GM21825 (cell line): Measurements from ENCODE around the gene TMEM184A.

Experiments
- ATAC-seq: cut with Tn5 transposase; IDR thresholded peaks from one replicate; pipeline ENCODE4 v1.9.1; 2021; ENCODE audit warnings: mild to moderate bottlenecking, moderate library complexity; ENCODE audit not compliant: unreplicated experiment

TMEM184A gene

GRCh38 chr7:1540776-1541271 is 15.2 kb downstream of the TMEM184A start:
- ATAC-seq = no peak

- ATAC-seq = no peak
Measured at GRCh38 chr7:1539882-1540775, 15.9 kb downstream of the TMEM184A start.

DNA sequence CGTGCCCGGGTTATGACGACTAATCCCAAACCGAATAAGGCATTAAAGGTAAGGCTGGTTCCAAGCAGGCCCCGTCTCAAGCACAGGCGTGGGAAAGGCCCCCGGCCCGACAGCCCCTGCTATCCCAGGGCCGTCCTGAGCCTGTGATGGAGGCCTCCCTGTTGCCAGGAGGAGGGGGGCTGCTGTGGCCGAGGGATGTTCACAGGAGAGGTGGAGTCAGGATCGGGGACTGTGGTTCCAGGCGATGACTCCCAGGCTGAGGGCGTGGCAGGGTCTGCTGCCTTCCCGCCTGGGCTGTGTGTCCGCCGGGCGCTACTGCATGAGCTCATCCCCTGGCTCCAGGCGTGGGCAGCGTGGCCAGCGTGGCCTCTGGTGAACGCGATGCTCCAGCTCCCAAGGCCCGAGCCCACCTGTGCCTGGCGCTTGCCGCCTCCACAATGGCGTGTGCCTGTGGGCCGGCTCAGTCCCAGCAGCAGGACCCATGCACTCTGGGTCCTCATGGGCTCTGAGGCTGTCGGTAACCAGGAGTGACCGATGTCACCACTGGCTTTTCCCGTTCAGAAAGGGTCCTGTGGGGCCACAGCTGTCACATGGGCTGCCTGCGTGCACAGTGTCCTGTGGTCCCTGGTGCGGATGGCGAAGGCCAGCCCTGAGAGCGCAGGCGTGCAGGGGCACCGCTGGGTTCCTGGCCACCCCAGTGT is 16.7 kb downstream of the TMEM184A start:
- ATAC-seq = no peak

GRCh38 chr7:1538544-1539180 is 17.3 kb downstream of the TMEM184A start:
- ATAC-seq = no peak

- no peak for ATAC-seq
Measured at GRCh38 chr7:1537535-1538412, 18.2 kb downstream of the TMEM184A start.

- ATAC-seq = no peak
Measured at GRCh38 chr7:1536743-1537534, 19.1 kb downstream of the TMEM184A start.

DNA sequence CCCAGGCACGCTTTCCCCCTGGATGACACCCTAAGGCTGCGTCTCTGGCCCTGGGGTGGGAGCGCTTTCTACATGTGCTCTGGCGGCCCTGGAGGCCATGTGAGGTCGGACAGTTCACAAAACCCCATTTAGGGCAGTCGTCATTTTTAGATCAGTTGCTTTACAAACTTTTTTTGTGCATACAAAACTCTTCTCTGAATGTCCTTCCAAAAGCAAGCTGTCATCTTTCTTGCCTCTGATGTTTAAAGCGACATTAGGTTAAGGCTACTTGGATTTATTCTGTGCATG is 19.6 kb downstream of the TMEM184A start:
- no peak for ATAC-seq

DNA sequence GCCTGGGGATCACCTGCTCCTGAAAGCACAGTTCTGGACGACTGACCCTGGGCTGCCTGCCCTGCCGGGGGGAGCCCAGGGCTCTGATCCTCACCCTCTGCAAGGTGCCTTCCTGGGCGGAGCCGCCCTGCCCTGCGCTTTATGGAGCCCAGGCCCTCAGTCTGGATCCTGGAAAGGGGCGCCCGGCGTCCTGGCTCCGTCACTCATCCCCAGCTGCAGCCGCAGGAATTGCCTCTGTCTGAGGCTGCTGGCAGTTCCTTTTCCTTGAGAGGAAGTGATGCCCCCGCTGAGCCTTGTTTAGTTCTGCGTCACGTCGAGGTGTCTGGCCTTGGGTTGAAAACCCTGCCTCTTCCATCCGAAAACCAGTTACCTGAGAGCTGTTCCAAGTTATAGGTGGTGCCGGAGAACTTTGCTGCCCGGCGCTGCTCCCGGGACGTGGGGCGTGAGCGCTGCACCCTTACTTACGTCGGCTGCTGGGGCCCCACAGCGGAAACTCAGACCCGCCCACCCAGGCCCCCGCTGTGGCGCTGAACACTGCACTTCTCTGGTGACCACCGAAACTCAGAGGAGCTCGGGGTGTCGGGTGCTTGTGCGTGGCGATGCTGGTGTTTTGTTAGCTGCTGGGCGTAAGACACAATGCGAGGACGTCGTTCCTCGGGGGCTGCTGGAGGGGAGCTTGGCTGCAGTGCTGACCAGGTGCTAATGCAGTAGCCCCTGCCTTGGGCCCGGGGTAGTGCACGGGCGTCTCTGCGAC is 20.1 kb downstream of the TMEM184A start:
- no peak for ATAC-seq

- ATAC-seq = no peak
Measured at GRCh38 chr7:1535100-1535458, 20.9 kb downstream of the TMEM184A start.

DNA sequence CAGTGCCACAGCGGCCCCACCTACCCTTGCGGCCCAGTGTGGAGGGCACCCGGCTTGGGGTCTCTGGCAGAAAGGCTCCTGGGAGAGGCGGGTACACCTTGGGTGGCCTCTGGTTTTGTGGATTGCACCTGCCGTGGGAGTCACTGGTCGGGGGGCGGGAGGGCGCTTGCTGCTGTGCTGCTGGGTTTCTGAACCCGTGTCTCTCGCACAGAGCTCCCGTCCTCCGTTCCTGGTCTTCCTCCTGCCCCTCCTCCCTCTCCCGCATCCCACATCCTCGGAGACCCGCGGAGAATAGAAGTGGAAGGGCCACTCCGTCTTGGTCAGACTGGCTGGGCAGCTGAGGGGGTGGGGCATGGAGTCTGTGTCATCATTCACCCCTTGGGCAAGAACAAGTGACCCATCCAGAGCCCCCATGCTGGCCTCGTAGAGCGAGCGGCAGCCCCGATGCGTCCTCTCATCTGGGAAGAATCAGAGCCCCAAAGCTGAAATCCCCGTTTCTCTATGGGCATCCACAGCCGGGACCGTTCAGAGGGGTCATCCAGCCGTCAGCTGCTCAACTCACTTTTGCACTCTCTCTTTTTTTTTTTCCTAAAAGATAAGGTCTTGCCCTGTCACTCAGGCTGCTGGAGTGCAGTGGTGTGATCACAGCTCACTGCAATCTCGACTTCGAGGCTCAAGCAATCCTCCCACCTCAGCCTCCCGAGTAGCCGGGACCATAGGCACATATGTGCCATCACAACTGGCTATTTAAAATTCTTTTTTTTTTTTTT is 21.5 kb downstream of the TMEM184A start:
- ATAC-seq = no peak

- no peak for ATAC-seq
Measured at GRCh38 chr7:1533547-1534329, 22.3 kb downstream of the TMEM184A start.

- no peak for ATAC-seq
Measured at GRCh38 chr7:1533255-1533546, 22.8 kb downstream of the TMEM184A start.

- no peak for ATAC-seq
Measured at GRCh38 chr7:1532456-1533254, 23.4 kb downstream of the TMEM184A start.

- no peak for ATAC-seq
Measured at GRCh38 chr7:1531979-1532455, 24.0 kb downstream of the TMEM184A start.

GRCh38 chr7:1531263-1531978 is 24.6 kb downstream of the TMEM184A start:
- no peak for ATAC-seq

GRCh38 chr7:1530946-1531262 is 25.1 kb downstream of the TMEM184A start:
- no peak for ATAC-seq
